ENCODE measurements around the gene OR2AT4. TPM values are rescaled to one million over a fixed set of nuclear protein-coding genes. Genes with fewer than 3 reads are reported as not detected.

OR2AT4 gene
- total and polyA plus RNA-seq, 2 of the 8 experiments (the other 6 are each of a cell fraction or from before 2014, with no cell fraction given), result not detected

- no peak for TF ChIP-seq CHD7 (IDR thresholded peaks at IDR 0.05; ENCODE audit: insufficient replicate concordance, low read length)
- TF ChIP-seq SP2 (IDR thresholded peaks at IDR 0.05; ENCODE audit: low read length), result no peak
- no peak for TF ChIP-seq SIX5 (IDR thresholded peaks at IDR 0.05; ENCODE audit: low read depth, low read length)
Observed at GRCh38 chr11:75052457-75052856, 44.2 kb downstream of the OR2AT4 start (continued).
